ENCODE results near the gene COG1.

The COG1 gene

DNA sequence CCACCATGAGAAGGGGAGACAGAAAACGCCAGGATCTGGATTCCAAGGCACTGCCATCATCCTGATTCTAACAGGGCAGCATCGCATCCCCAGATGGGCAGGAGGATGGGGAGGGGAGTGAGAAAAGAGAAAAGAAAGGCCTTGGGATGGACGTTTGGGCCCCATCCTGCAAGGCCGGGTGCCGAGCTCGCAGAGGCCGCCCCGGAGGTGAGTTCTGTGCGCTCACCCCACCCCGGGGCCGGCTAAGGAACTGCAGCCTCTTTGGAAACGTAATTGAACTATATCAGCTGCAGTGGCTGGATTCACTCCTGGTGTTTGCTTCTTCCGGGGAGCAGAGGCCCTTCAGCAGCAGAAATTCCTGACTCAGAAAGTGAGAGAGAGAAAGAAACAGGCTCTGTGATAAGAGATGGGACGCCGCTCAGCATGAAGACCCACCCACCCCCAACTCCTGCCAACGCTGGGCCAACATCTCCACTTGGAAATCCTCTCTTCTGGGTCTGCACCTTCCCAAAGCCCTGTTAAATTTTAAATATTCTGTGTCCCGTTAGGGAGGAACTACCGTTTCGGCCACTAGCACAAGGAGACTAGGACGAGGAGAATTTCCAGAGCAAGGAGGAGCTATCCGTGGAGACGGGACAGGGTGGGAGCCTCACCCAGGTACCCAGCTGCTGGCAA, 36.6 kb upstream of the COG1 start:
- Histone ChIP-seq H3K27ac (ENCODE audit: low read length) (no peak overlapping the region), H3K4me2 (ENCODE audit: insufficient read depth, low read length) (no peak overlapping the region), H3K9me3 (ENCODE audit: insufficient read depth, low read length, severe bottlenecking) (no peaks in the 10 kb centered on the region), H2AFZ (ENCODE audit: low read depth, low read length) (no peak overlapping the region), H3K9ac (ENCODE audit: low read depth, low read length) (no peak overlapping the region), H3K4me3 (ENCODE audit: low read depth in 1 of 2, low read length in 2 of 2) (no peak overlapping the region), H4K20me1 (ENCODE audit: insufficient read depth, low read length) (no peaks in the 10 kb centered on the region), H3K4me1 (ENCODE audit: insufficient read depth, low read length) (no peaks in the 10 kb centered on the region), H3K27me3 (ENCODE audit: insufficient read depth, low read length, poor library complexity) (no peaks in the 10 kb centered on the region), H3K79me2 (ENCODE audit: insufficient read depth, low read length) (no peaks in the 10 kb centered on the region), H3K36me3 (ENCODE audit: insufficient read depth, low read length) (no peaks in the 10 kb centered on the region)
- ATAC-seq (ENCODE audit: insufficient read depth, low read depth) = peak; percentile 79
- DNase-seq = peak; percentile 46
- TF ChIP-seq, protein P1, sequence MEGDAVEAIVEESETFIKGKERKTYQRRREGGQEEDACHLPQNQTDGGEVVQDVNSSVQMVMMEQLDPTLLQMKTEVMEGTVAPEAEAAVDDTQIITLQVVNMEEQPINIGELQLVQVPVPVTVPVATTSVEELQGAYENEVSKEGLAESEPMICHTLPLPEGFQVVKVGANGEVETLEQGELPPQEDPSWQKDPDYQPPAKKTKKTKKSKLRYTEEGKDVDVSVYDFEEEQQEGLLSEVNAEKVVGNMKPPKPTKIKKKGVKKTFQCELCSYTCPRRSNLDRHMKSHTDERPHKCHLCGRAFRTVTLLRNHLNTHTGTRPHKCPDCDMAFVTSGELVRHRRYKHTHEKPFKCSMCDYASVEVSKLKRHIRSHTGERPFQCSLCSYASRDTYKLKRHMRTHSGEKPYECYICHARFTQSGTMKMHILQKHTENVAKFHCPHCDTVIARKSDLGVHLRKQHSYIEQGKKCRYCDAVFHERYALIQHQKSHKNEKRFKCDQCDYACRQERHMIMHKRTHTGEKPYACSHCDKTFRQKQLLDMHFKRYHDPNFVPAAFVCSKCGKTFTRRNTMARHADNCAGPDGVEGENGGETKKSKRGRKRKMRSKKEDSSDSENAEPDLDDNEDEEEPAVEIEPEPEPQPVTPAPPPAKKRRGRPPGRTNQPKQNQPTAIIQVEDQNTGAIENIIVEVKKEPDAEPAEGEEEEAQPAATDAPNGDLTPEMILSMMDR (IDR thresholded peaks at IDR 0.05; ENCODE audit: borderline replicate concordance, extremely low read depth, low read length, poor library complexity, severe bottlenecking) = peak; percentile 56
- no peak for TF ChIP-seq EZH2 (IDR thresholded peaks at IDR 0.05; ENCODE audit: borderline replicate concordance, low read depth, low read length, severe bottlenecking)

DNA sequence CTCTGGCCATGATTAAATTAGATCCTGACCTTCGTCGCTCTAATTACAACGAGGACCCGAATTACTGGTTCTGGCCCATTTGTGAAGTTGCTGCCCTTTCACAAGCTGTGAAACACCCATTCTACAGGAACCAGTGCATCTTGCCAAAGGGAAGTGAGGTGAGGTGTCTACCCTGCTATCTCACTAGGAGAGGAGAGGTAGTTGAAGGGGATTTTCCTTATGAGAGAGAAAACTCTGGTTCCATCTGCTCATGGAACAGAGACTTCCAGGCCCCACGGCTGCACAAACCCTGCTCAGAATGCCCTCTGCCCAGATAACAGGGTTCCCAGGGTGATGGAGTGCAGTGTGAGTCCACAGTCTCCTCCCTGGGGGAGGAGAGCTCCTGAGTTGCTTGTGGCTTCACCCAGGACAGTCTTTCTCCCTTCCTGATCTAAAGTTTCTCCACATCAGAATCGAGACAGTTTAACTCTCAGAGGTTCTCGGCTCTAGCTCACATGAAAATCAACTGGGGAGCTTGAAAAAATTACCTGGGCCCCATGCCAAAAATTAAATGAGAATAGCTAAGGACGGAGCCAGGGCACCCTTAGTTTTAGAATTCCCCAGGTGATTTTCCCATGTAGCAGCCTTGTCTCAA, 35.9 kb upstream of the COG1 start:
- H2AFZ ChIP-seq (ENCODE audit: low read depth, low read length) = no peak overlapping the region
- no peak overlapping the region for H3K4me2 ChIP-seq (ENCODE audit: insufficient read depth, low read length)
- no peak overlapping the region for H3K4me3 ChIP-seq (ENCODE audit: low read depth in 1 of 2, low read length in 2 of 2)
- no peak for DNase-seq
- no peaks in the 10 kb centered on the region for H3K4me1 ChIP-seq (ENCODE audit: insufficient read depth, low read length)
- no peaks in the 10 kb centered on the region for H3K79me2 ChIP-seq (ENCODE audit: insufficient read depth, low read length)
- TF ChIP-seq, protein P1 (IDR thresholded peaks at IDR 0.05; ENCODE audit: borderline replicate concordance, extremely low read depth, low read length, poor library complexity, severe bottlenecking) = no peak
- TF ChIP-seq EZH2 (IDR thresholded peaks at IDR 0.05; ENCODE audit: borderline replicate concordance, low read depth, low read length, severe bottlenecking) = no peak
- H3K9ac ChIP-seq (ENCODE audit: low read depth, low read length) = no peak overlapping the region
- no peaks in the 10 kb centered on the region for H3K27me3 ChIP-seq (ENCODE audit: insufficient read depth, low read length, poor library complexity)
- no peaks in the 10 kb centered on the region for H4K20me1 ChIP-seq (ENCODE audit: insufficient read depth, low read length)
- H3K9me3 ChIP-seq (ENCODE audit: insufficient read depth, low read length, severe bottlenecking) = no peaks in the 10 kb centered on the region
- H3K27ac ChIP-seq (ENCODE audit: low read length) = no peak overlapping the region
- no peak for ATAC-seq (ENCODE audit: insufficient read depth, low read depth)
- no peaks in the 10 kb centered on the region for H3K36me3 ChIP-seq (ENCODE audit: insufficient read depth, low read length)

DNA sequence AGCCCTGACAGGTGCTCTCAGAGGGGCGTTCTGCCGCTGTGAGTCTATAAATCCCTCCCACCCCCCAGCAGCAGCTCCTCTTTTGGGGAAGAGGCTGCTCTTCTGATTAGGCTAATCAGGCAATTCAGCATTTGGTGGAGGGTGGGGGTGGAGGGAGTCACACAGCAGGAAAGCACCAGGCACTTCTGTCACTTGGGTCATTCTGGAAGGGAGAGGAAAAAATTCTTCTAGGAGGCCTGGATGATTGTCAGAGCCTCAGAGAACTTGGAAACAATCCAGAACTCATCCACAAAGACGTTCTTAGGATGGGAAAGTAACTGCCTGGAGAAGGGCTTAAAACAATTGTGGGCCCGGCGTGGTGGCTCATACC, 35.3 kb upstream of the COG1 start:
- ATAC-seq (ENCODE audit: insufficient read depth, low read depth) = no peak
- TF ChIP-seq, protein P1 (IDR thresholded peaks at IDR 0.05; ENCODE audit: borderline replicate concordance, extremely low read depth, low read length, poor library complexity, severe bottlenecking) = no peak
- TF ChIP-seq EZH2 (IDR thresholded peaks at IDR 0.05; ENCODE audit: borderline replicate concordance, low read depth, low read length, severe bottlenecking) = no peak
- no peaks in the 10 kb centered on the region for H3K9me3 ChIP-seq (ENCODE audit: insufficient read depth, low read length, severe bottlenecking)
- no peak overlapping the region for H2AFZ ChIP-seq (ENCODE audit: low read depth, low read length)
- H3K36me3 ChIP-seq (ENCODE audit: insufficient read depth, low read length) = no peaks in the 10 kb centered on the region
- H3K9ac ChIP-seq (ENCODE audit: low read depth, low read length) = no peak overlapping the region
- no peak overlapping the region for H3K4me2 ChIP-seq (ENCODE audit: insufficient read depth, low read length)
- no peak overlapping the region for H3K27ac ChIP-seq (ENCODE audit: low read length)
- H3K4me1 ChIP-seq (ENCODE audit: insufficient read depth, low read length) = no peaks in the 10 kb centered on the region
- no peak for DNase-seq
- no peaks in the 10 kb centered on the region for H3K79me2 ChIP-seq (ENCODE audit: insufficient read depth, low read length)
- H4K20me1 ChIP-seq (ENCODE audit: insufficient read depth, low read length) = no peaks in the 10 kb centered on the region
- no peak overlapping the region for H3K4me3 ChIP-seq (ENCODE audit: low read depth in 1 of 2, low read length in 2 of 2)
- H3K27me3 ChIP-seq (ENCODE audit: insufficient read depth, low read length, poor library complexity) = no peaks in the 10 kb centered on the region

All from DND-41 (cell line).